Loucy (cell line): ENCODE data around the gene CFAP77.

Experiments used
- CTCF ChIP-seq: fragments of 200-600 bp; sonication (generic); conservative IDR thresholded peaks from 2 replicates; pipeline ENCODE4 v1.5.1; 2014; ENCODE audit warnings: mild to moderate bottlenecking, antibody characterized with exemption, low read length
- EZH2phosphoT487 ChIP-seq: fragments of 200-600 bp; IDR thresholded peaks from 2 replicates; pipeline ENCODE4 v1.6.1; 2018; ENCODE audit warnings: antibody characterized with exemption, mild to moderate bottlenecking, moderate library complexity, borderline replicate concordance

- no peak for TF ChIP-seq CTCF
- TF ChIP-seq EZH2phosphoT487 = no peak
Measured at GRCh38 chr9:132391449-132391848, 18.6 kb upstream of the CFAP77 start.
